Tibial artery (tissue), 4 donors: ENCODE measurements around the gene ADGRV1.
"Not testable (repeated sequence)": the region's sequence is repeated elsewhere in the genome, so short reads cannot be mapped to it uniquely, and the experiment has no call there.

Experiments
- DNase-seq, 2 donors: peaks; one replicate each; pipeline ENCODE4 v3.0.0-alpha.2; 2019
- H3K27ac ChIP-seq, 2 donors: fragments of 200-600 bp; sonication (generic) in 1 of 2; 1 replicate in 1 of 2; 2 replicates in 1 of 2; pipeline ENCODE4 v1.5.1; 2018 to 2019; ENCODE audit warnings: mild to moderate bottlenecking in 1 of 2
- H3K27me3 ChIP-seq, 2 donors: fragments of 200-600 bp; sonication (generic) in 1 of 2; one replicate each; pipeline versions ENCODE4 v1.5.1 to v1.6.0; 2016 to 2019
- H3K36me3 ChIP-seq, 3 donors: fragments of 200-600 bp; sonication (generic) in 2 of 3; one replicate each; pipeline ENCODE4 v1.5.1; 2016 to 2019; ENCODE audit warnings: mild to moderate bottlenecking in 2 of 3
- H3K4me1 ChIP-seq, 4 donors: fragments of 200-600 bp; sonication (generic) in 2 of 4; 1 replicate in 3 of 4; 2 replicates in 1 of 4; pipeline ENCODE4 v1.5.1; 2016 to 2019
- H3K4me3 ChIP-seq, 2 donors: fragments of 200-600 bp; sonication (generic) in 1 of 2; 1 replicate in 1 of 2; 2 replicates in 1 of 2; pipeline ENCODE4 v1.5.1; 2018 to 2019; ENCODE audit warnings: mild to moderate bottlenecking in 2 of 2
- H3K9me3 ChIP-seq, 3 donors: fragments of 200-600 bp; sonication (generic) in 1 of 3; one replicate each; pipeline ENCODE4 v1.5.1; 2016 to 2019
- CTCF ChIP-seq, 2 experiments: fragments of 200-600 bp in 1 of 2; fragments of 450-650 bp in 1 of 2; IDR thresholded peaks; one replicate each; pipeline ENCODE4 v1.5.1; 2017 to 2019; ENCODE audit warnings: antibody characterized with exemption in 2 of 2, mild to moderate bottlenecking in 1 of 2, moderate library complexity in 1 of 2
- intact Hi-C: fragments of 100-400 bp; cut with DNase I; formaldehyde crosslinking; loops from one replicate; pipeline ENCODE4 v1.15.0; 2023; ENCODE audit warnings: low total_unique reads

The ADGRV1 gene

GRCh38 chr5:90569084-90569483 is 10.5 kb downstream of the ADGRV1 start:
- no peak for TF ChIP-seq CTCF (IDR thresholded peaks at IDR 0.05)
- Histone ChIP-seq H3K9me3 (peaks cover 0 to 3% (median 0%) of the 10 kb centered on the region in 3 donors), H3K4me3 (no peak overlapping the region), H3K27me3 (no peaks in the 10 kb centered on the region), H3K4me1 (no peaks in the 10 kb centered on the region), H3K36me3 (no peaks in the 10 kb centered on the region), H3K27ac (no peak overlapping the region)
- intact Hi-C loops, result no loop called here
- no peak for DNase-seq

- H3K9me3 ChIP-seq, result peaks cover 0 to 3% (median 0%) of the 10 kb centered on the region in 3 donors
- DNase-seq, result no peak
- no peaks in the 10 kb centered on the region for H3K36me3 ChIP-seq
- intact Hi-C loops, result no loop called here
- H3K27ac ChIP-seq, result no peak overlapping the region
- no peak overlapping the region for H3K4me3 ChIP-seq
- TF ChIP-seq CTCF (IDR thresholded peaks at IDR 0.05), result no peak
- H3K4me1 ChIP-seq, result no peaks in the 10 kb centered on the region
- no peaks in the 10 kb centered on the region for H3K27me3 ChIP-seq
Measured at GRCh38 chr5:90570034-90570433, 11.4 kb downstream of the ADGRV1 start.

GRCh38 chr5:90571147-90571773 is 12.7 kb downstream of the ADGRV1 start:
- no peak for TF ChIP-seq CTCF (IDR thresholded peaks at IDR 0.05)
- Histone ChIP-seq H3K27ac (no peak overlapping the region), H3K27me3 (no peaks in the 10 kb centered on the region), H3K36me3 (no peaks in the 10 kb centered on the region), H3K4me1 (no peaks in the 10 kb centered on the region), H3K4me3 (no peak overlapping the region), H3K9me3 (peaks cover 0 to 3% (median 0%) of the 10 kb centered on the region in 3 donors)
- DNase-seq, result no peak
- intact Hi-C loops, result no loop called here

- intact Hi-C loops, result no loop called here
- Histone ChIP-seq H3K4me3 (no peak overlapping the region), H3K27me3 (no peaks in the 10 kb centered on the region), H3K9me3 (peaks cover 0 to 6% (median 0%) of the 10 kb centered on the region in 3 donors), H3K4me1 (no peaks in the 10 kb centered on the region), H3K36me3 (no peaks in the 10 kb centered on the region), H3K27ac (no peak overlapping the region)
- DNase-seq, result no peak
- TF ChIP-seq CTCF (IDR thresholded peaks at IDR 0.05), result no peak
Measured at GRCh38 chr5:90575712-90576111, 17.1 kb downstream of the ADGRV1 start.

GRCh38 chr5:90576566-90576965 is 18.0 kb downstream of the ADGRV1 start:
- H3K27ac ChIP-seq, intact Hi-C loops: not testable (repeated sequence)

GRCh38 chr5:90579905-90580304 is 21.3 kb downstream of the ADGRV1 start:
- H3K4me3 ChIP-seq, intact Hi-C loops, H3K27me3 ChIP-seq, DNase-seq, H3K27ac ChIP-seq, H3K36me3 ChIP-seq, H3K9me3 ChIP-seq, H3K4me1 ChIP-seq: not testable (repeated sequence)

More at GRCh38 chr5:90576566-90576965, 18.0 kb downstream of the ADGRV1 start:
- H3K27me3 ChIP-seq, H3K9me3 ChIP-seq, H3K36me3 ChIP-seq, DNase-seq, H3K4me1 ChIP-seq, H3K4me3 ChIP-seq: not testable (repeated sequence)

- intact Hi-C loops, result no loop called here
- Histone ChIP-seq H3K4me1 (no peaks in the 10 kb centered on the region), H3K4me3 (no peak overlapping the region), H3K36me3 (no peaks in the 10 kb centered on the region), H3K27ac (no peak overlapping the region), H3K27me3 (no peaks in the 10 kb centered on the region), H3K9me3 (peaks cover 0 to 6% (median 0%) of the 10 kb centered on the region in 3 donors)
- no peak for TF ChIP-seq CTCF (IDR thresholded peaks at IDR 0.05)
- DNase-seq, result no peak
Measured at GRCh38 chr5:90581956-90582355, 23.4 kb downstream of the ADGRV1 start.
